CMK (cell line): ENCODE data around the gene SPEG.
A peak's percentile ranks its signal among the peaks of the same experiment; 100 is the strongest.

Experiments
- DNase-seq: peaks from one replicate; pipeline ENCODE4 v3.0.0-alpha.2; 2010; ENCODE audit warnings: low read depth

The SPEG gene

DNA sequence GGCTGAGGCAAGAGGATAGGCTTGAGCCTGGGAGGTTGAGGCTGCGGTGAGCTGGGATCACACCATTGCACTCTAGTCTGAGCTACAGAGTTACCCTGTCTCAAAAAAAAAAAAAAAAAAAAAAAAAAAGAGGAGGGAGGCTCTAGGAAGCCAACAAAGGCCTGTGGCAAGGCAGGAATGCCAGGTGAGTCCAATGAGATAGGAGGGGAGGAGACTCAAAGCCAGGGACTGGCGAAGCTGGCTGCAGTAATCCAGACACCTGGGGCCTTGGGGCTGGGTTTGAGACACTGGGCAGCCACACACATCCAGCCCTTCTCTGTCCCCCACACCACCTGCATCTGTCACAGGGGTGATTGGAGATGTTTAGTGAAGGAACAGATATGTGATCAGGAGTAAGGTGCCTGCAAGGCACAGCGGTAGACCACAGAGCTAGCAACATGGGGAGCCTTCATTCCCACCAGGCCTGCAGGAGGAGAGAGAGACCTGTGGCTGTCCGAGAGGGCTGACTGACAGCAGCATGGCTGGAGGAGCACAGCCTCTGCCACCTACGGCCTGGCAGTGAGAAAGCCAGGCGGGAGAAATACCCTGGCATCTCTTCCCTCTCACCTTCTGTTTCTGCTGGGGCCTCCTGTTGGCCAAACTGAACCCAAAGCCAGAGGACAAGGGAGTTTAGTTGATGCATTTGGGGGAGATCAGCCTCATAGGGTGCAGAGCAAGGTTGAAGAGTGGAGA is 99.5 kb downstream of the SPEG start:
- DNase-seq = no peak

DNA sequence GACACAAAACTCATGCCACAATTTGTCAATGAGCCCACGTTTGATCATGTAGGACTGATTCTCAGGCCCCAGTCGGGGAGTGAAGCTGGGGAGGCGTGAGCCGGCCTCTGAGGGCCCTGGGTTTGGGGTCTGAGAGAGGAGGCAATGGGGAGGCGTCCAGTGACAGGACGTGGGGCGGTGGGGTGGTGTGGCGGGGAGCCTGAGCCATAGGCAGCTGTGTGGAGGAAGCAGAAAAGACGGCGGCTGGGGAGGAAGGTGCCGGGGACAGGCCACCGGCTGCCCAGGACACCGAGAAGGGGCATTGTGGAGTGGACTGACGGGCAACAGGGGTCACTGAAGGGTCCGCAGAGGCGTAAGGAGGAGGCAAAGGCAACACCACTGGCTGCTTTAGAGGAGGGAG is 101.8 kb downstream of the SPEG start:
- DNase-seq = no peak

DNA sequence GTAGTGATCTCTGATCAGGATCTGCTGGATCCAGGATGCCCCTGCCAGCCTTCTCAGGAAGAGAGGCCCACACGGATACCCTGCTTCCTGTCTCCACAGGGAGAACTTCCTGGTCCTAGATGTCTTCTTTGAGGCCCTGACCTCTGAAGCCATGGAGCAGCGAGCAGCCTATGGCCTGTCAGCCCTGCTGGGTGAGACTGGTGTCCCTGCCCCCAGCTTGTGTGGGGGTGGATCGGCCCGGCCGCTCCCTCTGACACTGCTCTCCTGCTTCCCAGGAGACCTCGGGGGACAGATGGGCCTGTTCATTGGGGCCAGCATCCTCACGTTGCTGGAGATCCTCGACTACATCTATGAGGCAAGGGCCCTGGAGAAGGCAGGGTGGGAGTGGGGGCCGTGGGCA is 102.3 kb downstream of the SPEG start:
- no peak for DNase-seq

DNA sequence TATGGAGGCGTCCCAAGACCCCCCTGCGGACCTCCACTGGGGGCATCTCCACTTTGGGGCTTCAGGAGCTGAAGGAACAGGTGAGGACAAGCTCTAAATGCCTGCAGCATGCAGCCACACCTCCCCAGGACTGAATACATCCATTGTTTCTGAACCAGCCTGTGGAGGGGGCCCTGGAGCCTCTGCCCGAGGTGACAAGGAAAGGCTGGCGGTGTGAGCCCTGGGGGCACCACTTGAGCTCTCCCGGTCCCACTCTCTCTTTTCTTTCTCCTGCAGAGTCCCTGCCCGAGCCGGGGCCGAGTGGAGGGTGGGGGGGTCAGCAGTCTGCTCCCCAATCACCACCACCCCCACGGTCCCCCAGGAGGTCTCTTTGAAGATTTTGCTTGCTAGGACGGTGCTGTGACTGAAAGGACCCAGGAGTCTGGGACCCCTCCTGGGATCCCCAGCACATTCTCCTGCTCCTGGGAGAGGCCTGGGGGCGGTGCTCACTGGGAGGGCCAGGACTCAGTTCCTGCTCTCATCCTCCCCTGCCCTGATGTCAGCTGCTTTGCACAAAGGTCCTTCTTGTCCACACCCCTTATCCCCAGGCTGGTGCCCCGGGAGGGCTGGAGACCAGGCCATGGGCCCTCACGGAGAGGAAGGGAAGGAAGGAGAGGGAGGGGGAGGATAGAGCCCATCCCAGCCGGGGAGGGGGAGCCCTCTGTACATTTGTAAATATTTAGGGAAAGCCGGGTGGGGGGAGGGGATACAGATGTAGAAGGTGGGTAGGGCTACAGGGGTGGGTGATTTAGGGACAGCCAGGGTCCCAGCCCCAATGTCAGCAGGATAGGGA is 103.2 kb downstream of the SPEG start:
- no peak for DNase-seq

DNA sequence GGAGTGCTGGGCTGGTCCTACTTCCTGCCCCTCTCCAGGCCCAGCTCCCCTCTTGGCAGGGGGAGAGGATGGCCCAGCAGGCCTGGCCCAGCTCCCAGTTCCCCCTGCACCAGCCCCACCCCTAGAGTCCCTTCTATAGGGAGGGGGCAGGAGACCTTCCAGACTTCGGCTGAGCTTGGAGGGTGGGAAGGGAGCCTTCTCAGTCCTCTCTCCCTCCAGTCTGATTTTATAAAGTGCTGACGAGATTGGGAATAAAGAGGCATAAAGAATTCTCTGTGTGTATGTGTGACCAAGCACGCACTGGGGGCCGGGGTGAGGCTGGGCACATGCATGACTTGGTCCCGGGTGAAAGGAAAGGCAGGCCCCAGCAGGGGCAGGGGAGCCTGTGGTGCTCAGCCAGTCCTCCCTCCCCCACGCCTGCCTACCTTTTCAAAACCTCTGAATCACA is 103.9 kb downstream of the SPEG start:
- DNase-seq = no peak

DNA sequence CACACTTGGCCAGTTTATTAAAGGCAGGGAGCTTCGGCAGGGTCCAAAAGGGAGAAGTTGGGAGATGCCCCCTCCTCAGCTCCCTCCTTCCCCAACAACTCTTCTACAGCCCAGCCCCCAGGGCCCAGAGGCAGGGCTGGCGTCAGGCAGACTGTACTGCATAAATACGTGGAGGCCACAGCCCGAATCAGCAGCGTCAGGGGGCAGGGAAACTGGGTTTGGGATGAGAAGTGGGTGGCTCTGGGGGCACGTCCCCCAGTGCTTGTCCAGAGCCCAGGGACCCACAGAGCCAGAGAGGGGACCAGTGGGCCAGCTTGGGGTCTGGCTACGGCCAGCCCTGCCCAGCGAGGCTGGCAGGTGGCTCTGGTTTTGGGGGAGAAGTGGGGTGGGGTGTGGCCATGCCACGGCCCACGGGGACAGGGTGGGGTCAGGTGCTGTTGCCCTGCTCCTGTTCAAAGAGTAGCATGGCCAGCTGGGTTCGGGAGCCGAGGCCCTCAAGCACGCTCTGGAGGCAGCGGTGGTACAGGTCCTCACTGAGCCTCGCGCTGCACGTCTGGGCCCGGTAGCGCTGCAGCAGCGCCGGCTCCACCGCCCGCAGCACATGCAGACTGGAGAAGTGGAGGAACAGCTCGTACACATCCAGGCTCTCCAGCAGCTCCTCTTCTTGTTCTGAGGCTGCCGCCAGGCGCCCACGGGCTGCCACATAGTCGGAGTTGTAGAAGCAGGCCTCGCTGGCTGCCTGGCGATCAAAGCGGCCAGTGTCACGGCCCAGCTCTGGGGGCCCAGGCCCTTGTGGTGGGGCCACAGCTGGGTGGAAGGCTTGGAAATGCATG is 104.5 kb downstream of the SPEG start:
- no peak for DNase-seq

DNA sequence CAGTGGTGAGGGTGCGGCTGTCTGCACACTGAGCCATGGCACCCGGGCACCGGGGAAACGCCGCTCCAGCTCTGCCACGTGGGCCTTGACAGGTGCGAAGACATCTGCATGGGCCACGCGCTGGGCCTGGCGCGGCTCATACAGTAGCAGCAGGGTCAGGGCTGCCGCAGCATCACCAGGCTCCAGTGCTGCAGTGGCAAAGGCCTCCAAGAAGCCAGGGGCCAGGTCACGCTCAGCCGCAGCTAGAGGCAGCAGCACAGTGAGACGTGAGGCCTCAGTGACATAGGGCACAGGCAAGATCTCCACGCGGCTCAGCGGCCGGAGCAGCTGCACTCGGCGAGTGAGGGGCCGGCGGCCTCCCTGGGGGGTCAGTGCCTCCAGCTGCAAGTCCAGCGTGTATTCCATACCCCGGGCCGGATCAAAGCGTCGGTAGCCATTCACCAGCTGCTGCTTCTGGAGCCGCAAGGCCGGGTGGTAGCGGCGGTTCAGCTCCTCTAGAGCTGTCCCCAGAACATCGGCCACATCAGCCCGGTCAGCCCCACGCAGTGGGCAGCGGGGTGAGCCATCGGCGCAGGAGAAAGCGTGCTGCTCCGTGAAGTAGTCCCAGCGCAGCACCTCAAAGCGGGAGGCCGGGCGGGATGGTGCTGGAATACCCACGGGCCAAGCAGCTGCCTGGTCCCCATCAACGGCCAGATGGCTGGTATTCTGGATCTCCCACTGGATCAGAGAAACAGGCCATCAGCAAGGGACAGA is 105.5 kb downstream of the SPEG start:
- no peak for DNase-seq

DNA sequence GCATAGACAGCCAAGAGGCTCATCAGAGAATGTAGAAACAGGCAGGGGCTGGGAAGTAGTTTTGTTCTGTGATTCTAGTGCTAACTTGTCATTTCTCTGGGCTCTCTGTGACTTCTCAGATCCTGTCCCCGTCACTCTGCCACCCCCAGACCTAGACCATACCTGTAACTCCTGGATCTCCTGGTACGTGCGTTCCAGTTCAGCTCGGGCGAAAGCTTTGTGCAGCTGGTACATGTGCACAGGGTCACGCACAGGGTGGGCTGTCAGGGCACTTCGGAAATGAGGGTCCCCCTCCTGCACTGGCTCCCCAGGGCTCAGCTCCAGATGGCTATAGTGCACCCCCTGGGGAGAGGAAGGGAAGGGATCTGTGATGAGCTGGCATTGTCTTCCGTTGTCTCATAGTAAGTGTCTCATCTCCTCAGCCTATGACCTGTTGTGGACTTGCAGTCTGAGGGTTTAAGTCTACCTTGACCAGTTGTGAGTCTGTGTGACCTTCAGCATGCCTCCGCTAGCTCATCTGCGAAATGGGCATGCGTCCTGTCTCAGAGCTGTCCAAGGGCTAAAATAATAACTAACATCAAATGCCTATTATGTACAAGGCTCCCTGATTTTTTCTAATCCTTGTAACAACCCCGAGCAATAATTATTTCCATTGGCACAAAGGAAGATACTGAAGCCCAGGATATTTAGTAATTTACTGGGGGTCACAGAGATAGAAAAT is 106.3 kb downstream of the SPEG start:
- DNase-seq = no peak

DNA sequence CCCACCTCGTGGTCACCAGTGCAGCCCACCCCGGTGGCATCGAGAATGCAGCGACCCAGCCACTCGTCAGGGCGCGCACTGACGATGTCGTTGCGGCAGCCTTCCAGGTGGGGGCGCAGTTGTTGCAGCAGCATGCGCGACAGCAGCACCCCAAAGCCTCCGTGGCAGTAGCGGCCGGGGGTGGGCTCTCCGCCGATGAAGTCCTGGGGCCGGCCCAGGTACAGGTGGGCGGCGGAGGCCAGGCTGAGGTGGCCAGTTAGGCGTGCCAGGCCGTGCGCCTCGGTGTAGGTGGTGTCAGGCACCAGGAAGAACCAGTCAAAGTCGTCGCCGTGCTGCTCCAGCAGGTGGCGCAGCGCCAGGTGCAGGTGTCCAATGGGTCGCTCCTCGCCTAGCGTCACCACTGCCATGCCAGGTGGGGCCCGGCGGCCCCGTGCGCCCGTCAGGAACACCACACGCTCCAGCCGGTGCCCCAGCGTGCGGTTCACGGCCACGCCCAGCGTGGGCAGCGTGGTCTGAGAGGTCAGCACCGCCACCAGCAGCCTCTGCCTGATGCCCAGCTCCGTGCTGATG is 107.1 kb downstream of the SPEG start:
- no peak for DNase-seq

DNA sequence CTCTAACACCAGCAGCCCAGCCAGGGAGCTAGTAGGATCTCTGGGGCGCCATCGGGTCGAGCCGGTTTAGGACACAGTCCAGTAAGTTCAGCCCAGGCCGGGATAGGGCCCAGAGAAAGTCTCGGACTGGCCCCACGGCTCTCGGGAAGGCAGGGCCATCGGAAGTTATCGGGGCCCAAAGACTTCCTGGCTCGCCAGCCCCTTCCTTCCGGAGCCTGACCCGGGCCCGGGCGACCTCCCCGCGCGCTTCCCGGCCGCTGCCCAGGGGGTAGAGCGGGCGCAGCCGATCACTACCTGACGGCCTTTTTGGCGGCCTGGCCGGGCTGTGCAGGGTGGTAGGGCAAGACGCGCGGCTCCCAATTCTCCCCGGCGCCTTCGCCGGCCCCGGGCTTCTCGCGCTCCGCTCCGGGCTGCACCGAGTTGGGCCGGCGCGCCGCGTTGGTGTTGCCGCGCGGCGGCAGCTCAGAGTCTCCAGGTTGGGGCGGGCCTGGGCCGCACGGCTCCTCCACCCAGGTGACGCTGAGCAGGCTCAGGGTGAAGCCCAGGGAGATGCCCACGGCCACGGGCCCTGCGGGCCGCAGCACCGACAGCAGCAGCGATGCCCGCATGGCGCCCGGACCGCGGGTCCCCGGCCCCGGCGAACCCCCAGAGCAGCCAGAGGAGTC is 108.4 kb downstream of the SPEG start:
- no peak for DNase-seq

DNA sequence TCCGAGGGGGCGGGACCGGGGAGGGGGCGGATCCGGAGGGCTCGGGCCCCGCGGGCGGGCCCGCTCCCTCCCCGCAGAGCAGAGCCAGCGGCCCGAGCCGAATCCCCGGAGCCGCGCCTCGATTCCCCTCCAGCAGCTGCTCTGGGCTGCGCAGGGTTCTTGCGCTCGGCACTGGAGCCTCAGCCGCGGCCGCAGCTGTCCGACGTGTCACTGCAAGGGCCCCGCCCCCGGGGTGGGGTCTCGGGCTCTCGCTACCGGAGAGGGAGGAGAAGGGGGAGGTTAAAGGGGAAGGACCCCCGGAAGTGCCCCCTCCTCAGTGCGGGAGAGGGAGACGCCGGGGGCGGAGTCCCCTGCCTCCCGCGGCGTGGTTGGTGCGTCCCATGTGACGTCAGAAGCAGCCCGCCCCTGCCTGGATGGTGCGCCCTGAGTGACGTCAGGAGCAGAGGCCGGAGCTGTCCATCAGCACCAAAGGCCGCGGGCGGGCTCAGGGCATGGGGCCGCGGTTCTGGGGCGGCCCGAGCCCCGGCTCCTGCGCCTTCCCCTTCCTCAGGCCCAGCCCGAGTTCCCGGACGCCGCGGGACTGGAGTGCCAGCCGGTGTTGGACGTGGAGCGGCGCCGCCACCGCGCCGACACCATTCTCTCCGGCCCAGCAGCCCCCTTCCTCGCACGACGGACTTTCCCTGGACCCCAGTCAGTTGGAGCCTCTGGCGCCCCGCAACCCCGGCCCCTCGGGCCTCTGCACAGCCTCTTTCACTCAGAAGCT is 109.1 kb downstream of the SPEG start, which contains the start of the genes CHPF and TMEM198:
Gene CHPF, minus strand, starts transcription at position 214 of the 763 bp plus-strand sequence. CDS start 271 bp downstream, outside the sequence.
Gene TMEM198, plus strand, starts transcription at position 433 of the 763 bp plus-strand sequence. CDS start 700 bp downstream, outside the sequence.
- DNase-seq = peak; percentile 91

DNA sequence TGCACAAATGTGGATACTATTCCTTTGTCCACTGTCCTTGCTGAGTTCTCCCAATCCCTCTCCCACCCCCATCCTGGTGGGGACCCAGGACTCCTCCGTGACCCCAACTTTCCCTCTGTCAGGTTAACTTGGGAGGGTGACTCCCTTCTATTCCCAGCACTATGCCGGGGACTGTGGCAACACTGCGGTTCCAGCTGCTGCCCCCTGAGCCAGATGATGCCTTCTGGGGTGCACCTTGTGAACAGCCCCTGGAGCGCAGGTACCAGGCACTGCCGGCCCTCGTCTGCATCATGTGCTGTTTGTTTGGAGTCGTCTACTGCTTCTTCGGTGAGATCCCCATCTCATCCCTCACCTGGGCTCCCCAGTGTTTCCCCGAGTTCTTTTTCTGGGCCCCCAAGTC is 109.9 kb downstream of the SPEG start:
- no peak for DNase-seq

DNA sequence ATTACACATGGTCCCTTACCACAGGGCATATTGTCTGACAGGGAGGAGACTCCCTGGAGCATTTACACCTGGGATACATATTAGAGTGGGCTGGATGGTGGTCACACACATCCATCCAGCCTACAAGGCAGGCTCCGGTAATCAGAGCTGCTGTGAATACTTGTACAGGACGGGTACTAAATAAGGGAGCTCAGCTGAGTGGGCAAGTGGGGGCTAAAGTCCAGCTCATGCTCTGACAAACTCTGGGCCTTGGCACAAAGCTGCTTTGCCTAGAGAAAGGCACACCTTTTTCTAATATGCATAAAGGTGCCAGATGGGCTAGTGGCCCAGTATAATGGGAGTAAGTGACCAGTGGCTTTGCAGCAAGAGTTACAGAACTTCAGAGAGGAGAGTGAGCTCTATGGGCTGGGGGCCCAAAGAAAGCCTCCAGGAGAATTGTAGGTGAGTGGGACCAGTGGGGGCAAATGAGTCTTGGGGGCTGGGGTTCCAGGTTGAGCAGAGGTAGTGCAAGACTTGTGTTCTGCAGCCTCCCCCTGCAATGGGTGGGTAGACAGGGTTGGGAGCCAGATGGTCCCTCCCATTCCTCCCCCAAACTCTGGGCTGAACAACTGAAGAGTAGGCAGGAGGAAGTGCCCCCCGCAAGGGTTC is 110.8 kb downstream of the SPEG start:
- no peak for DNase-seq

DNA sequence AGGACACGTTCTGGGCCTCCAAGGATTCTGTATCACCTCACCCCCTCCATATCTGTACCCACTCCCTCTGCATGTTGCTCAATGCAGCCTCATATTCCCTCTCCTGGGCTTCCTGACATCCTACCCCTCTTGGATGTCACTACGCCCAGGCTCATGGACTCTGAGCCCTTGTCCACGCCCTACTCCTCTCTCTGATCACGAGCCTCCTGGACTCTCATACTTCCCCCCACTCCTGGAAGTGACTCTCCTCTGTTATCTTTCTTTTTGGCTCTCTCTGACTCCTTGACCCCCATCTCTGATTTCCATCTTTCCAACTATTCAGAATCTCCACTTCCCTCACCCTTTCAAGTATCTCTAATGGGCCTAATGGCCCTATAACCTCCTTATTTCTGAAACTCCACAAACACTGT is 111.3 kb downstream of the SPEG start:
- no peak for DNase-seq

DNA sequence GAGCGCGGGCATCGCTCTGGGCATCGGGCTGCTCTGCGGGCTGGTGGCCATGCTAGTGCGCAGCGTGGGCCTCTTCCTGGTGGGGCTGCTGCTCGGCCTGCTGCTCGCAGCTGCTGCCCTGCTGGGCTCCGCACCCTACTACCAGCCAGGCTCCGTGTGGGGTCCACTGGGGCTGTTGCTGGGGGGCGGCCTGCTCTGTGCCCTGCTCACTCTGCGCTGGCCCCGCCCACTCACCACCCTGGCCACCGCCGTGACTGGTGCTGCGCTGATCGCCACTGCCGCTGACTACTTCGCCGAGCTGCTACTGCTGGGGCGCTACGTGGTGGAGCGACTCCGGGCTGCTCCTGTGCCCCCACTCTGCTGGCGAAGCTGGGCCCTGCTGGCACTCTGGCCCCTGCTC is 113.0 kb downstream of the SPEG start:
- no peak for DNase-seq
